Hepatocyte (in vitro differentiated cells): ENCODE data around the gene TCF12. TPM values are rescaled to one million over a fixed set of nuclear protein-coding genes. Genes with fewer than 3 reads are reported as not detected.

Experiments
- DNase-seq: peaks from one replicate; pipeline ENCODE4 v3.0.0-alpha.2; 2016; ENCODE audit warnings: low spot score
- H2AFZ ChIP-seq: fragments of 200-600 bp; sonication (generic); 2 replicates; pipeline ENCODE4 v1.6.0; 2016; ENCODE audit warnings: antibody characterized with exemption, mild to moderate bottlenecking
- H3K27ac ChIP-seq: fragments of 200-600 bp; sonication (generic); 2 replicates; pipeline ENCODE4 v1.5.1; 2016; ENCODE audit warnings: mild to moderate bottlenecking
- H3K27me3 ChIP-seq: fragments of 200-600 bp; sonication (generic); 2 replicates; pipeline ENCODE4 v1.6.1; 2016
- H3K36me3 ChIP-seq: fragments of 200-600 bp; sonication (generic); replicated peaks from 2 replicates; pipeline ENCODE4 v1.5.1; 2016; ENCODE audit warnings: low read depth; ENCODE audit not compliant: insufficient read depth
- H3K4me1 ChIP-seq: fragments of 200-600 bp; sonication (generic); 2 replicates; pipeline ENCODE4 v1.5.1; 2016; ENCODE audit warnings: mild to moderate bottlenecking, moderate library complexity; ENCODE audit not compliant: insufficient read depth
- H3K4me2 ChIP-seq: fragments of 200-600 bp; sonication (generic); 2 replicates; pipeline ENCODE4 v1.6.0; 2016
- H3K4me3 ChIP-seq: fragments of 200-600 bp; sonication (generic); 2 replicates; pipeline ENCODE4 v1.5.1; 2016; ENCODE audit warnings: mild to moderate bottlenecking
- H3K79me2 ChIP-seq: fragments of 200-600 bp; sonication (generic); 2 replicates; pipeline ENCODE4 v1.6.0; 2017; ENCODE audit warnings: mild to moderate bottlenecking
- H3K9me2 ChIP-seq: fragments of 200-600 bp; sonication (generic); replicated peaks from 2 replicates; pipeline ENCODE4 v1.6.0; 2017; ENCODE audit warnings: mild to moderate bottlenecking; ENCODE audit not compliant: insufficient read depth
- H3K9me3 ChIP-seq: fragments of 200-600 bp; sonication (generic); 2 replicates; pipeline ENCODE4 v1.5.1; 2016; ENCODE audit warnings: low read depth, mild to moderate bottlenecking
- H4K20me1 ChIP-seq: fragments of 200-600 bp; sonication (generic); 2 replicates; pipeline ENCODE4 v1.6.0; 2016; ENCODE audit warnings: mild to moderate bottlenecking; ENCODE audit not compliant: insufficient read depth, poor library complexity, severe bottlenecking
- EZH2 ChIP-seq: fragments of 200-600 bp; sonication (generic); IDR thresholded peaks from 2 replicates; pipeline ENCODE4 v1.6.1; 2016; ENCODE audit warnings: antibody characterized with exemption, mild to moderate bottlenecking, borderline replicate concordance
- EZH2phosphoT487 ChIP-seq: fragments of 200-600 bp; sonication (generic); IDR thresholded peaks from one replicate; pipeline ENCODE4 v1.6.1; 2018; ENCODE audit warnings: antibody characterized with exemption, mild to moderate bottlenecking, low read depth, moderate library complexity; ENCODE audit not compliant: unreplicated experiment, severe bottlenecking
- WGBS: methylation state at CpG from one replicate; pipeline ENCODE4 v1.1.6; 2016; ENCODE audit warnings: low lambda C conversion rate; ENCODE audit errors: missing lambda C conversion rate; 5-methylcytosine and 5-hydroxymethylcytosine counted together
- polyA plus RNA-seq: library from polyadenylated mRNA; unstranded; fragments of >200 nt; fragmentation: Nextera tagmentation; extraction: Ambion mirVana; gene quantifications from 2 replicates; pipeline ENCODE4 v1.2.1, GENCODE V29; 2016
- total RNA-seq: library from RNA; depleted of rRNA; stranded (reverse); fragments of >200 nt; gene quantifications from 2 replicates; pipeline ENCODE4 v1.2.3, GENCODE V29; 2014
- TF ChIP-seq, protein P1 (sequence below): fragments of 200-600 bp; sonication (generic); IDR thresholded peaks from 2 replicates; pipeline ENCODE4 v1.5.1; 2016; ENCODE audit warnings: antibody characterized with exemption, mild to moderate bottlenecking; ENCODE audit not compliant: poor library complexity

TCF12 gene
- total and polyA plus RNA-seq, 2 experiments from 2014 or later: 42.0 to 93.2 TPM

DNA sequence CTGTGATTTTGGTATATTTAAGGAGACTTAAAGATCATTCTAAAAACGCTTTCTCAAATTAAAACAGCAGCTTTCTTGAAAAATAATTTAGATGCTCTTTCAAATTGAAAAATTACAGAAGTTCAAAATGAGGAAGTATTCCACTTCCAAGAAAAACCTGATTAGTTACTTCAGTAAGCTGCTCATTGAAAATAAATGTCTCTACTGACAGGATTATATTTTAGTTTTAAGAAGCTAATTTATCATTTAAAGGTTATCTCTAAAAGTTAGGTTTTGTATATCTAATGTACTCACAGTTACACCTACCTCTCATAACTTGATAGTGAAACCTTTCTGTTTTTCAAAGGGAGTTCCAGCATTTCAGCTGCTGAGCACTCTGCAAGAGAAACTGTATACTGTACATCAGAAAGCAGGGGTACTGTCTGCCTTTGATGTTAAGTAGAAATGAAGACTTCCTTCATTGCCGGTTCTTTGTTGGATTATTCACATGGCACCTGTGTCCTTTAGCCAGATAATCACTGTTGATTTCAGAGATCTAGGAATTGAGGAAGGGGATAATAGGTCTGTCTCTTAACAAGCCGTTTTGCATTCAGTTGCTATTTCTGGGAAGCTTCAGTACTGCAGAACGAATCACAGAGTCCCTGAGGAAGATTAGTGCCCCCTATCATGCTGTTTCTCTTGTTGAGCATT, 161.6 kb downstream of the TCF12 start:
- H3K27ac ChIP-seq: no peak overlapping the region
- H3K79me2 ChIP-seq: peaks cover 84% of the 10 kb centered on the region
- no peaks in the 10 kb centered on the region for H3K9me3 ChIP-seq
- H3K36me3 ChIP-seq: no peaks in the 10 kb centered on the region
- H4K20me1 ChIP-seq: peaks cover 57% of the 10 kb centered on the region
- H3K4me1 ChIP-seq: peaks cover 15% of the 10 kb centered on the region
- DNase-seq: no peak
- no peak overlapping the region for H2AFZ ChIP-seq
- H3K27me3 ChIP-seq: no peaks in the 10 kb centered on the region
- H3K9me2 ChIP-seq: no peaks in the 10 kb centered on the region
- WGBS: 50% methylated on average over 4 of the region's 4 CpGs
- no peak overlapping the region for H3K4me3 ChIP-seq
- TF ChIP-seq, protein P1, sequence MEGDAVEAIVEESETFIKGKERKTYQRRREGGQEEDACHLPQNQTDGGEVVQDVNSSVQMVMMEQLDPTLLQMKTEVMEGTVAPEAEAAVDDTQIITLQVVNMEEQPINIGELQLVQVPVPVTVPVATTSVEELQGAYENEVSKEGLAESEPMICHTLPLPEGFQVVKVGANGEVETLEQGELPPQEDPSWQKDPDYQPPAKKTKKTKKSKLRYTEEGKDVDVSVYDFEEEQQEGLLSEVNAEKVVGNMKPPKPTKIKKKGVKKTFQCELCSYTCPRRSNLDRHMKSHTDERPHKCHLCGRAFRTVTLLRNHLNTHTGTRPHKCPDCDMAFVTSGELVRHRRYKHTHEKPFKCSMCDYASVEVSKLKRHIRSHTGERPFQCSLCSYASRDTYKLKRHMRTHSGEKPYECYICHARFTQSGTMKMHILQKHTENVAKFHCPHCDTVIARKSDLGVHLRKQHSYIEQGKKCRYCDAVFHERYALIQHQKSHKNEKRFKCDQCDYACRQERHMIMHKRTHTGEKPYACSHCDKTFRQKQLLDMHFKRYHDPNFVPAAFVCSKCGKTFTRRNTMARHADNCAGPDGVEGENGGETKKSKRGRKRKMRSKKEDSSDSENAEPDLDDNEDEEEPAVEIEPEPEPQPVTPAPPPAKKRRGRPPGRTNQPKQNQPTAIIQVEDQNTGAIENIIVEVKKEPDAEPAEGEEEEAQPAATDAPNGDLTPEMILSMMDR: no peak
- TF ChIP-seq EZH2: no peak
- TF ChIP-seq EZH2phosphoT487: no peak
- no peak overlapping the region for H3K4me2 ChIP-seq

DNA sequence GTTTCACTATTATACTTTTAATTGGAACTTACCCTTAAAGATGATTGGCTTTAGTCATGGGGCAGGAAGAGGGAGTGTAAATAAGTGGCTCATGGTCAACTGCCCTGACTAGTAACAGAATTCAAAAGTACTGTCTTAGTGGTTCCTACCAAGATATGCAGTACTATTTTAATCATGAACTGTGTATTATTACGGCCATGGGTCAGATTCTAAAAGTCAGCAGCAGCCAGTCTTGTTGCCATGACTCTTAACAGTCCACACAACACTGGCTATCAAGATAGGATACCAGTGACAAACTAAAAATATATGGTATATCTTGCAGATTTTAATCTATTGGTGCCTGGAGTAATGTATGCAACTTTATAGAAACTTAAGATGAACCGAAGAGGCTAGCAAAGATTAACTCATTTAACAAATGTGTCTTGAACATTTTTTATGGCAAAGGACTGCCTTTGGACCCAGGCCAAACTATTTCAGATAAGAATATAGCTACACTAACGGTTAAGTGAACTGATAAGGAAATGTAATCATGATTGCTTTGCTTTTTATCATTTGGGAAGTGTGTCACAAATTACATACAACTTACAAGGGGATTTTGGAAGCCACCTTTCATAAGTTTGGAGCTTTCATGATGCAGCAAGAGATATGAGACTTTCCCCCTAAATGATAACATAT, 163.7 kb downstream of the TCF12 start:
- Histone ChIP-seq H3K4me3 (no peak overlapping the region), H3K9me2 (no peaks in the 10 kb centered on the region), H3K9me3 (no peaks in the 10 kb centered on the region), H3K36me3 (no peaks in the 10 kb centered on the region), H3K4me2 (peak overlapping the region; percentile 33), H4K20me1 (peaks cover 48% of the 10 kb centered on the region), H3K27ac (peak overlapping the region; percentile 32), H2AFZ (no peak overlapping the region), H3K4me1 (peaks cover 15% of the 10 kb centered on the region), H3K27me3 (no peaks in the 10 kb centered on the region), H3K79me2 (peaks cover 71% of the 10 kb centered on the region)
- WGBS: 42% methylated on average over 3 of the region's 3 CpGs
- no peak for TF ChIP-seq EZH2
- TF ChIP-seq, protein P1: no peak
- no peak for TF ChIP-seq EZH2phosphoT487
- peak; percentile 21 for DNase-seq

DNA sequence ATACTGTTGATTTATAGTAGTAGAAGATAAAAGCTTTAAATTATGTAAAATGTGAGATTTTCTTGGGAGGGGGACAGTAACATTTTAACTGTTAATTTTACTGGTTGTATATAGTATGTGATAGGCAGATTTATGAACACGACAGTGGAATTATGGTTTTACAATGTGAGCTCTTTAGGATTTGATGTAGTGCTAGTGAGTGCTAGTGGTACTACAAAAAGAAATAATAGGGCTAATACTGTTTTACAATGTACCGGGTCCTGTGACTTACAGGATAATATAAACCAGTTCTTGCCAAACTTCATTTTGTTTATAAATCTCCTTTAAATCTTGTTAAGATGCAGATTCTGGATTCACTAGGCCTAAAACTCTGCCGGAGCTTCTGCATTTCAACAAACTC, 165.7 kb downstream of the TCF12 start:
- no peak overlapping the region for H3K4me3 ChIP-seq
- no peaks in the 10 kb centered on the region for H3K9me2 ChIP-seq
- TF ChIP-seq, protein P1: no peak
- TF ChIP-seq EZH2phosphoT487 (no peak), EZH2 (no peak)
- peaks cover 15% of the 10 kb centered on the region for H3K4me1 ChIP-seq
- DNase-seq: no peak
- H3K4me2 ChIP-seq: no peak overlapping the region
- H3K27me3 ChIP-seq: no peaks in the 10 kb centered on the region
- 39% methylated on average over 3 of the region's 3 CpGs for WGBS
- H3K27ac ChIP-seq: no peak overlapping the region
- no peak overlapping the region for H2AFZ ChIP-seq
- H3K79me2 ChIP-seq: peaks cover 72% of the 10 kb centered on the region
- H3K9me3 ChIP-seq: no peaks in the 10 kb centered on the region
- peaks cover 40% of the 10 kb centered on the region for H4K20me1 ChIP-seq
- no peaks in the 10 kb centered on the region for H3K36me3 ChIP-seq
